Measurements from ENCODE around the gene ENAH. TPM values are rescaled to one million over a fixed set of nuclear protein-coding genes. Genes with fewer than 3 reads are reported as not detected.

Gene ENAH
- total RNA-seq, 2 donors from 2014 or later = 43.5 to 63.7 TPM

DNA sequence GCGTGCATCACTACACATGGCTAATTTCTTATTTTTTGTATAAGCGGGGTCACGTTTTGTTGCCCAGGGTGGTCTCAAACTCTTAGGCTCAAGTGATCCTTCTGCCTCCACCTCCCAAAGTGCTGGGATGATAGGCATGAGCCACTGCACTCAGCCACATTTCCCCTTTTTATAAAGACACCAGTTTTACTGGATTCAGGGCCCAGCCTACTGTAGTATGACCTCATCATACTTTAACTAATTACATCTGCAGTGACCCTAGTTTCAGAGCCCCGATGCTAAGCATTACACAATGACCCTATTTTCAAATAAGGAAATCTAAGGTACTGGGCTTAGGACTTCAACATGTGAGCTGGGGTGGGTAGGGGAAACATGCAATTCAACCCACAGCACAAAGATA is 31.8 kb upstream of the ENAH start:
- Histone ChIP-seq H3K36me3 (no peaks in the 10 kb centered on the region), H3K27me3 (no peaks in the 10 kb centered on the region), H3K27ac (no peak overlapping the region), H3K4me1 (no peaks in the 10 kb centered on the region), H3K4me3 (no peak overlapping the region), H3K9ac (ENCODE audit: low read depth in 2 of 2, low read length in 2 of 2) (no peak overlapping the region), H3K9me3 (no peaks in the 10 kb centered on the region)
- TF ChIP-seq, protein P1, sequence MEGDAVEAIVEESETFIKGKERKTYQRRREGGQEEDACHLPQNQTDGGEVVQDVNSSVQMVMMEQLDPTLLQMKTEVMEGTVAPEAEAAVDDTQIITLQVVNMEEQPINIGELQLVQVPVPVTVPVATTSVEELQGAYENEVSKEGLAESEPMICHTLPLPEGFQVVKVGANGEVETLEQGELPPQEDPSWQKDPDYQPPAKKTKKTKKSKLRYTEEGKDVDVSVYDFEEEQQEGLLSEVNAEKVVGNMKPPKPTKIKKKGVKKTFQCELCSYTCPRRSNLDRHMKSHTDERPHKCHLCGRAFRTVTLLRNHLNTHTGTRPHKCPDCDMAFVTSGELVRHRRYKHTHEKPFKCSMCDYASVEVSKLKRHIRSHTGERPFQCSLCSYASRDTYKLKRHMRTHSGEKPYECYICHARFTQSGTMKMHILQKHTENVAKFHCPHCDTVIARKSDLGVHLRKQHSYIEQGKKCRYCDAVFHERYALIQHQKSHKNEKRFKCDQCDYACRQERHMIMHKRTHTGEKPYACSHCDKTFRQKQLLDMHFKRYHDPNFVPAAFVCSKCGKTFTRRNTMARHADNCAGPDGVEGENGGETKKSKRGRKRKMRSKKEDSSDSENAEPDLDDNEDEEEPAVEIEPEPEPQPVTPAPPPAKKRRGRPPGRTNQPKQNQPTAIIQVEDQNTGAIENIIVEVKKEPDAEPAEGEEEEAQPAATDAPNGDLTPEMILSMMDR (IDR thresholded peaks at IDR 0.05) = no peak
- DNase-seq = no peak
- intact Hi-C loops (cut with DNase I) = no loop called here

DNA sequence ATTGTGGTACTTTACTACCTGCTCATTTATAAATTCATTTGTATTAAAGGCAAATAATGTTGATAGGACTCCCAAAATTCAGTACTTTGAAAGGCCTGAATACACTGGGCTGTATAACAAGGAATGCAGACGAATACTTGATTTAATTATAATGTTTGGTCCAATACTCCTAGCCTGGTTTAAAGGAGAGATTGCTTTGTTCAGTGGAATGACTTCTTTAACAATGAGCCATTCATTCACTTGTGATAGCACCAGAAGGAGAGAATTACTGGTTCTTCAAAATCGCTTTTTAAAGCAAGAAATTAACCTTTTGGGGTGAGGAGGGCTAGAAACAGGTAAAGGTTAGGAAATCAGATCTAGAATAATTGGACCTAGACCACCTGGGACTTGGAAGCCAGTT is 28.3 kb upstream of the ENAH start:
- Histone ChIP-seq H3K36me3 (no peaks in the 10 kb centered on the region), H3K4me1 (no peaks in the 10 kb centered on the region), H3K27me3 (no peaks in the 10 kb centered on the region), H3K4me3 (no peak overlapping the region), H3K27ac (no peak overlapping the region), H3K9me3 (no peaks in the 10 kb centered on the region), H3K9ac (ENCODE audit: low read depth in 2 of 2, low read length in 2 of 2) (no peak overlapping the region)
- no peak for DNase-seq
- TF ChIP-seq, protein P1 (IDR thresholded peaks at IDR 0.05) = no peak
- intact Hi-C loops (cut with DNase I) = no loop called here

DNA sequence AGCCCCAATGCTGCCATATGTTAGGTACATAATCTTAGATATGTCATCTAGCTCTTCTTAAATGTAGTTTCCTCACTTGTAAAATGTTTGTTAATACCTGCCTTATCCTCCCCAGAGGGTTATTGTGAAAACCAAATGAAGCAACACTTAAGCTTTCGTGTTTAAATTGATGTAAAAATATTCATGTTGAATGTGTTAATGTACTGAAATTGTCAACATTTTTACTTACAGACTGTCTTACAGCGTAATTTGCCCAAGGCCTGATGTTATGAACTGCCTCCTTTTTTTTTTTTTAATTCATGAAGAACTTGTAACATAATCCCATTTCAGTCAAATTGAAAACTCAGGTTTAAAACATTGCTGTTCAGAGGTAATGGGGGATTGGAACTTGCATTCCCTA is 25.6 kb upstream of the ENAH start:
- Histone ChIP-seq H3K36me3 (no peaks in the 10 kb centered on the region), H3K9me3 (no peaks in the 10 kb centered on the region), H3K4me3 (no peak overlapping the region), H3K27me3 (no peaks in the 10 kb centered on the region), H3K9ac (ENCODE audit: low read depth in 2 of 2, low read length in 2 of 2) (no peak overlapping the region), H3K4me1 (no peaks in the 10 kb centered on the region), H3K27ac (no peak overlapping the region)
- intact Hi-C loops (cut with DNase I) = no loop called here
- no peak for DNase-seq
- TF ChIP-seq, protein P1 (IDR thresholded peaks at IDR 0.05) = no peak

DNA sequence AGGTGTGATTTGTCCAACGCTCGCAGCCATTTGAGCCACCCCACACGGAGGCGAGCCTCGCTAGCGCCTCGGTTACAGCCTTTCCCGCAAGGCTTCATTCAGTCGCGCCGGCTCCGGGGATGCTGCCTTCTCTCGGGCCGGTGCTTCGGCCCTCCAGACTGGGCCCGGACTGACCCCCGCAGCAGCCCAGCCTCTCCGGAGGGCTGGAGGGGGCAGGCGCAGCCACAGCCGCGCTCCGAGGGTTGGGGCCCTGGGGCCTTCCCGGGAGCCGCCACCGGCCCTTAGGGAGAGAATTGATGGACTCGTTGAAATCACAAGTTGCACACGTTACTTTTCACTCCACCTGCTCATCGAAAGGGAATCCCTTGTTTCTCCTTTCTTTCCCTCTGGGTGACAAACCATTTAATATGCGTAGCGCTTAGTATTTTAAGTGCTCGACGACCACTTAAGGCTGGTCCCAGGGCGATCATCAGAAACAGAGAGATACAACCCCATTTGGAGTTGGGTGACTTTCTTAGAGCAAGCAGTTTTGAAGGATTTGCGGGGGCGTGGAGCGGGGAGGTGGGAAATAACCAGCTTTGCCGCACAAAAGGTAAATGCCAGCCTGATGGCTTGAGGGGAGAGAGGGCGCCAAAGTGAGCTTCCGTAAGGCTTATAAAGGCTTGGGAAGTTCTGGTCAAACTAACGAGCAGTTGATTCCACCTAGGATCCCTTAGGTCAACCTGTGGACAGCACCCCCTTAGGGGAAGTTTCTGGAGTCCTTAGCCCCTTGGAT is 24.6 kb upstream of the ENAH start:
- H3K4me3 ChIP-seq = no peak overlapping the region
- intact Hi-C loops (cut with DNase I) = no loop called here

DNA sequence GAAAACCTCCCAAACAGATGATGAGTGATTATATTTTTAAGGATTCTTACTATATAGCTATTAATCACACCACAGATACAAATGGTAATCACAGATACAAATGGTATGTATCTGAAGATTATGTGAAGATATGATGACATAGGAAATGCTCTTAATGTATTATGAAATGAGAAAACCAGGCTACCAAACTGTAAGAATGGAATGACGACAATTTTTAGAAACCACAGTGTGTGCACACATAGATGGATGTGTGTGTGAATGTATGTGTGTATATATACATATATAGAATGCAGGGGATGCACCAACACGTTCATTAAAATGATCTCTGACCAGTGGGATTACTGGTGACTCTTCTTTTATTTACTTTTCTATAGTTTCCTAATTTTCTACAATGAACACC is 21.5 kb upstream of the ENAH start:
- Histone ChIP-seq H3K9ac (ENCODE audit: low read depth in 2 of 2, low read length in 2 of 2) (no peak overlapping the region), H3K4me1 (no peaks in the 10 kb centered on the region), H3K9me3 (no peaks in the 10 kb centered on the region), H3K27me3 (no peaks in the 10 kb centered on the region), H3K27ac (no peak overlapping the region), H3K36me3 (no peaks in the 10 kb centered on the region), H3K4me3 (no peak overlapping the region)
- no peak for DNase-seq
- intact Hi-C loops (cut with DNase I) = no loop called here
- TF ChIP-seq, protein P1 (IDR thresholded peaks at IDR 0.05) = no peak

More for the DNA sequence above, 24.6 kb upstream of the ENAH start:
- no peaks in the 10 kb centered on the region for H3K27me3 ChIP-seq
- no peaks in the 10 kb centered on the region for H3K9me3 ChIP-seq
- DNase-seq = no peak
- H3K4me1 ChIP-seq = no peaks in the 10 kb centered on the region
- no peaks in the 10 kb centered on the region for H3K36me3 ChIP-seq
- H3K27ac ChIP-seq = no peak overlapping the region
- no peak overlapping the region for H3K9ac ChIP-seq (ENCODE audit: low read depth in 2 of 2, low read length in 2 of 2)
- TF ChIP-seq, protein P1 (IDR thresholded peaks at IDR 0.05) = no peak

Measured in colonic mucosa (tissue), 4 donors.